Loucy (cell line): ENCODE results near the gene BHLHA15.

ENCODE experiments used
- H2AFZ ChIP-seq: fragments of 200-600 bp; sonication (generic); 2 replicates; pipeline ENCODE4 v1.6.0; 2016; ENCODE audit warnings: antibody characterized with exemption, mild to moderate bottlenecking, low read length, moderate library complexity
- H3F3A ChIP-seq: fragments of 200-600 bp; 2 replicates; pipeline ENCODE4 v1.6.0; 2016; ENCODE audit warnings: antibody characterized with exemption, low read depth, mild to moderate bottlenecking
- H3K27me3 ChIP-seq: fragments of 200-600 bp; sonication (generic); 2 replicates; pipeline ENCODE4 v1.6.1; 2014; ENCODE audit warnings: low read length, mild to moderate bottlenecking; ENCODE audit not compliant: insufficient read depth, poor library complexity, severe bottlenecking
- H3K36me3 ChIP-seq: fragments of 200-600 bp; sonication (generic); 2 replicates; pipeline ENCODE4 v1.6.1; 2016; ENCODE audit warnings: low read length; ENCODE audit not compliant: insufficient read depth
- H3K4me1 ChIP-seq: fragments of 200-600 bp; sonication (generic); 2 replicates; pipeline ENCODE4 v1.5.1; 2014; ENCODE audit warnings: low read length, mild to moderate bottlenecking; ENCODE audit not compliant: insufficient read depth, poor library complexity, severe bottlenecking
- H3K4me2 ChIP-seq: fragments of 200-600 bp; sonication (generic); 2 replicates; pipeline ENCODE4 v1.6.0; 2014; ENCODE audit warnings: antibody characterized with exemption, low read length, low read depth, mild to moderate bottlenecking; ENCODE audit not compliant: poor library complexity, severe bottlenecking
- H3K4me3 ChIP-seq: fragments of 200-600 bp; sonication (generic); 2 replicates; pipeline ENCODE4 v1.5.1; 2014; ENCODE audit warnings: low read length, mild to moderate bottlenecking, mixed read lengths; ENCODE audit not compliant: poor library complexity, severe bottlenecking
- H3K79me2 ChIP-seq: fragments of 200-600 bp; sonication (generic); 2 replicates; pipeline ENCODE4 v1.6.1; 2014; ENCODE audit warnings: low read length; ENCODE audit not compliant: insufficient read depth
- H3K9ac ChIP-seq: fragments of 200-600 bp; sonication (generic); 2 replicates; pipeline ENCODE4 v1.6.0; 2014; ENCODE audit warnings: mild to moderate bottlenecking, low read depth, low read length, moderate library complexity; ENCODE audit not compliant: poor library complexity, severe bottlenecking
- H3K9me2 ChIP-seq: fragments of 200-600 bp; sonication (generic); replicated peaks from 2 replicates; pipeline ENCODE4 v1.6.1; 2016; ENCODE audit warnings: low read depth, low read length, mixed read lengths
- H3K9me3 ChIP-seq: fragments of 200-600 bp; sonication (generic); 2 replicates; pipeline ENCODE4 v1.6.1; 2014; ENCODE audit warnings: mild to moderate bottlenecking, antibody characterized with exemption, low read length, low read depth; ENCODE audit not compliant: insufficient read depth
- H4K20me1 ChIP-seq: fragments of 200-600 bp; sonication (generic); 2 replicates; pipeline ENCODE4 v1.6.0; 2014; ENCODE audit warnings: antibody characterized with exemption, low read length, mild to moderate bottlenecking; ENCODE audit not compliant: insufficient read depth, poor library complexity, severe bottlenecking
- CTCF ChIP-seq: fragments of 200-600 bp; sonication (generic); conservative IDR thresholded peaks from 2 replicates; pipeline ENCODE4 v1.5.1; 2014; ENCODE audit warnings: mild to moderate bottlenecking, antibody characterized with exemption, low read length
- EZH2phosphoT487 ChIP-seq: fragments of 200-600 bp; IDR thresholded peaks from 2 replicates; pipeline ENCODE4 v1.6.1; 2018; ENCODE audit warnings: antibody characterized with exemption, mild to moderate bottlenecking, moderate library complexity, borderline replicate concordance

Gene BHLHA15

DNA sequence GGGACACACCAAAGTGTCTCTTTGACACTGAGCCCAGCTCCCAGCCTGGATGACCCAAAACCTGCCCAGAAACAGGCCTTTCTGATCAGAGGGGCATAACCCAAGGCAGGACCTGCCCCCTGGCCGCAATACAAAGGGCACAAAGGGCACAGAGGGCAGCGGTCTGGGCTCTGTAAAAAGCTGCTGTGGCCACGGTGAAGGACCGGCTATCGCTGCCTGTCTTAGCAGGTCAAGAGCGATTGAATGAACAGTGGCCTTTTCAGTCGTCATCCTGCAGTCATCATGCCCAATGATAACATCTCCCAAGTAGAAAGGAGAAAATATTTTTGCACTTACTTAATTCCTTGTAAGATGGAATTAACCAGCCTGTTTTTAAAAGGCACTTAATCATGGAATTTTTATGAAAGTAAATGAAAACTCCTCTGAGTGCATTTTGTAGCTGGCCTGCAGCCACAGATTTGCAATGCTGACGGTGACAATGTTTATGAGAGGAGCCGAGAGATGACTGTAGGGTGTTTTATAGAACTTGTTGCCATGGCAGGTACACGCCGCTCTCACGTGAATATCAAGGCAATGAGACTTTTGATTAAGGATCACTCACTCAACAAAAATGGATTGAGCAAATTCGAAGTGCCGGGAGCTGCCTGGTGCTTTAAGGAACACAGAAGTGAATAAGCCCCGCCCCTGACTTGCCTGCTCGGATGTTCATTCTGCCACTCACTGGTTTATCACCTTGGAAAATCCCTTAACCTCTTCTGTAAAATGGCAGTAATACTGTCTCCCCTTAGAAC, 47.3 kb upstream of the BHLHA15 start:
- H4K20me1 ChIP-seq, result no peaks in the 10 kb centered on the region
- H3F3A ChIP-seq, result no peaks in the 10 kb centered on the region
- no peaks in the 10 kb centered on the region for H3K79me2 ChIP-seq
- H3K27me3 ChIP-seq, result no peaks in the 10 kb centered on the region
- H3K4me2 ChIP-seq, result no peak overlapping the region
- H3K9ac ChIP-seq, result no peak overlapping the region
- H3K4me1 ChIP-seq, result no peaks in the 10 kb centered on the region
- no peak overlapping the region for H3K4me3 ChIP-seq
- no peaks in the 10 kb centered on the region for H3K9me3 ChIP-seq
- TF ChIP-seq CTCF, result no peak
- no peak overlapping the region for H2AFZ ChIP-seq
- no peaks in the 10 kb centered on the region for H3K9me2 ChIP-seq
- H3K36me3 ChIP-seq, result peaks cover 5% of the 10 kb centered on the region; the same call in 1 of the 2 replicates

DNA sequence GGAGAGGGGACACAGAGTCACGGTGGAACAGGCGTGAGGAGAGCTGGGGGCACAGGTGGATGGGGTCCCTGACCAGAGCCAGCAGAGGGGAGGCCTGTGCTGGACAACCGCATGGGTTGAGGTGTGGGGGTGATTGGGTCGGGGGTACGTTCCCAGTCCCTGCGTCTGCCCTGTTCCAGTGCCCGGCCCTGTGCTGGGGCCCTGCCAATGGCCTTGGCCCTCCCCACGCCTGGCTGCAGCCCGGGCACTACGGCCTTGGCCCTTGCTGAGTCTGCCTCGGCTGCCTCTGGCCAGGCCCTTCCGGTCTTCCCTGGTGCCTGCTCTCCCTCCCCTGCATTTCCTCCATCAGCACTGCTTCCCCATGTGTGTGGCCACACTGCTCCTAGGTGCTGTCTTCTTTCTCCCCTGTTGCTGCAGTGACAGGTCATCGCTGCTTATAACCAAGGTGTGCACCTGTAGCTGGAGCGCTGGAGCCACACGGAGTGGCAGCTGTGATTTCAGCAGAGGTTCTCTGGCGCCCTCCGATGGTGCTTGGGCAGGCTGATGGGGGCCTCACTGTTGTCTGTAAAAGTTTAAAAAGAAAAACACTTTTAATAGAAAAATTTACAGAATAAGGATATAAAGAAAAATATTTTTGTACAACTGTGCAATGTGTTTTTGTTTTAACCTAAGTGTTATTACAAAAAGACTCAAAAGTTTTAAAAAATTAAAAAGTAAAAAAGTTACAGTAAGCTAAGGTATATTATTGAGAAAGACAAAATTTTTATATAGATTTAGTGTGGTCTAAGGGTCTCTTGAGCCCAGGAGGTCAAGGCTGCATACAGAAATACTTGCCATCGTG, 45.2 kb upstream of the BHLHA15 start:
- Histone ChIP-seq H4K20me1 (no peaks in the 10 kb centered on the region), H3K9me3 (no peaks in the 10 kb centered on the region), H3K4me3 (no peak overlapping the region), H3K9ac (no peak overlapping the region), H3K79me2 (no peaks in the 10 kb centered on the region), H3K9me2 (no peaks in the 10 kb centered on the region), H3K36me3 (no peaks in the 10 kb centered on the region), H2AFZ (no peak overlapping the region), H3F3A (no peaks in the 10 kb centered on the region), H3K4me2 (no peak overlapping the region), H3K27me3 (no peaks in the 10 kb centered on the region), H3K4me1 (no peaks in the 10 kb centered on the region)
- TF ChIP-seq EZH2phosphoT487 (no peak), CTCF (peak; percentile 76)

GRCh38 chr7:98166668-98166970, 44.6 kb upstream of the BHLHA15 start:
- peaks cover 1% of the 10 kb centered on the region; the same call in 1 of the 2 replicates for H3K36me3 ChIP-seq
- H3K27me3 ChIP-seq, result no peaks in the 10 kb centered on the region
- H3F3A ChIP-seq, result no peaks in the 10 kb centered on the region
- TF ChIP-seq CTCF (no peak), EZH2phosphoT487 (no peak)
- H3K4me1 ChIP-seq, result no peaks in the 10 kb centered on the region
- H3K9me2 ChIP-seq, result no peaks in the 10 kb centered on the region
- no peaks in the 10 kb centered on the region for H3K79me2 ChIP-seq
- H2AFZ ChIP-seq, result no peak overlapping the region
- no peak overlapping the region for H3K4me2 ChIP-seq
- no peaks in the 10 kb centered on the region for H3K9me3 ChIP-seq
- H3K4me3 ChIP-seq, result no peak overlapping the region
- no peaks in the 10 kb centered on the region for H4K20me1 ChIP-seq
- H3K9ac ChIP-seq, result no peak overlapping the region
